ENCODE data around the gene IFI6.

- TF ChIP-seq YY1 (IDR thresholded peaks at IDR 0.05; ENCODE audit: insufficient read depth, insufficient read length) (no peak), ZNF274 (IDR thresholded peaks at IDR 0.05; ENCODE audit: low read depth, low read length) (no peak), SUZ12 (IDR thresholded peaks at IDR 0.05; ENCODE audit: extremely low read depth, insufficient read depth, insufficient read length) (no peak)
Measured at GRCh38 chr1:27648602-27649305, 23.2 kb downstream of the IFI6 start.

Measured in NT2/D1 (cell line).